ENCODE data around the gene C12orf43.

C12orf43 gene

GRCh38 chr12:120977531-120978295, 38.6 kb downstream of the C12orf43 start:
- TF ChIP-seq, protein P1, sequence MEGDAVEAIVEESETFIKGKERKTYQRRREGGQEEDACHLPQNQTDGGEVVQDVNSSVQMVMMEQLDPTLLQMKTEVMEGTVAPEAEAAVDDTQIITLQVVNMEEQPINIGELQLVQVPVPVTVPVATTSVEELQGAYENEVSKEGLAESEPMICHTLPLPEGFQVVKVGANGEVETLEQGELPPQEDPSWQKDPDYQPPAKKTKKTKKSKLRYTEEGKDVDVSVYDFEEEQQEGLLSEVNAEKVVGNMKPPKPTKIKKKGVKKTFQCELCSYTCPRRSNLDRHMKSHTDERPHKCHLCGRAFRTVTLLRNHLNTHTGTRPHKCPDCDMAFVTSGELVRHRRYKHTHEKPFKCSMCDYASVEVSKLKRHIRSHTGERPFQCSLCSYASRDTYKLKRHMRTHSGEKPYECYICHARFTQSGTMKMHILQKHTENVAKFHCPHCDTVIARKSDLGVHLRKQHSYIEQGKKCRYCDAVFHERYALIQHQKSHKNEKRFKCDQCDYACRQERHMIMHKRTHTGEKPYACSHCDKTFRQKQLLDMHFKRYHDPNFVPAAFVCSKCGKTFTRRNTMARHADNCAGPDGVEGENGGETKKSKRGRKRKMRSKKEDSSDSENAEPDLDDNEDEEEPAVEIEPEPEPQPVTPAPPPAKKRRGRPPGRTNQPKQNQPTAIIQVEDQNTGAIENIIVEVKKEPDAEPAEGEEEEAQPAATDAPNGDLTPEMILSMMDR (IDR thresholded peaks at IDR 0.05; ENCODE audit: low read depth, low read length), result no peak
- no peak for TF ChIP-seq MYC (IDR thresholded peaks at IDR 0.05; ENCODE audit: low read depth, low read length)
- TF ChIP-seq, protein P2, sequence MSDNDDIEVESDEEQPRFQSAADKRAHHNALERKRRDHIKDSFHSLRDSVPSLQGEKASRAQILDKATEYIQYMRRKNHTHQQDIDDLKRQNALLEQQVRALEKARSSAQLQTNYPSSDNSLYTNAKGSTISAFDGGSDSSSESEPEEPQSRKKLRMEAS (IDR thresholded peaks at IDR 0.05; ENCODE audit: low read depth, low read length), result no peak
- TF ChIP-seq POLR2A (IDR thresholded peaks at IDR 0.05; ENCODE audit: extremely low read depth, insufficient read length), result no peak
- H3K4me3 ChIP-seq (ENCODE audit: low read depth, low read length), result no peak overlapping the region
- DNase-seq (ENCODE audit: low read depth), result no peak

- TF ChIP-seq, protein P1 (IDR thresholded peaks at IDR 0.05; ENCODE audit: low read depth, low read length), result no peak
- TF ChIP-seq MYC (IDR thresholded peaks at IDR 0.05; ENCODE audit: low read depth, low read length) (no peak), POLR2A (IDR thresholded peaks at IDR 0.05; ENCODE audit: extremely low read depth, insufficient read length) (no peak)
- TF ChIP-seq, protein P2 (IDR thresholded peaks at IDR 0.05; ENCODE audit: low read depth, low read length), result no peak
- no peak overlapping the region for H3K4me3 ChIP-seq (ENCODE audit: low read depth, low read length)
- no peak for DNase-seq (ENCODE audit: low read depth)
Observed at GRCh38 chr12:120972870-120973543, 43.3 kb downstream of the C12orf43 start.

DNA sequence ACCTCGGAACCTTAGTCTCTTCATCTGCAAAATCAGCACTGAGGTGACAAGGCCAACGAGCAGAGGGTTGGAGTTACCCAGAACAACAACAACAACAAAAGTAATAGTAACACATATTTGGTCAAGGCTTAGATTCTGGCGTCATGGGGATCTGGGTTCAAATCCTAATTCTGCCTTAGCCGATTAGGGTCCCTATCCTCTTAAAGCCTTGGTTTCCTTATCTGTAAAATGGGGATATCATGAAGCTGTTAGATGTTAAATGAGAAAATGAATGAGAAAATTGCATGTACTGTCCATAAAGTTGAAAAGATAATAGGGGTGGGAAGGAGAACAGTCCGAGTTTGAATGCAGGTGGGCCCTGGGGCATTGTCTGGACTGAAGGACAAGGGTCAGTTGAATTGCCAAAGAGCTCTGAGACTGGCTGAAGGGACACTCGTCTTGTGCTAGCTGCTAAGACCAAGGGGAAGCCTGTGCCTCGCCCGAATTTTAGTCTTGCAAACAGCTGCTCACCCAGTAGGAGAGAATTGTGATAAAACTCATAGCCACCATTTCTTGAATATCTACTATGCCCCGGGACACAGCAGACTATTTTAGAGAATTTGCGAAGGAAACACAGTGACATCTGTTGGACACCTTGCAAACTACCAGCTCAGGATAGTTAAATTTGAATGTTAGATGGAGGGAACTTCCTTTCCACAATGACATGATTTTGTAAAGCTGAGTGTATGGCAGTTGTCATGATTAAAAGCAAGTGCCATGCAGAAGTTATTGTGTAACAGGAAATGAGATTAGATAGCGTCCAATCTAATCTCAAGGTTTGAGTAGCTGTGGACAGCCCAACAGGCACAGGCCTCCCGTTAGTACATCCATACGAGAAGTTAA, 44.7 kb downstream of the C12orf43 start:
- no peak overlapping the region for H3K4me3 ChIP-seq (ENCODE audit: low read depth, low read length)
- DNase-seq (ENCODE audit: low read depth), result peak; percentile 96
- TF ChIP-seq, protein P2 (IDR thresholded peaks at IDR 0.05; ENCODE audit: low read depth, low read length), result peak; percentile 91
- no peak for TF ChIP-seq POLR2A (IDR thresholded peaks at IDR 0.05; ENCODE audit: extremely low read depth, insufficient read length)
- TF ChIP-seq, protein P1 (IDR thresholded peaks at IDR 0.05; ENCODE audit: low read depth, low read length), result peak; percentile 82
- TF ChIP-seq MYC (IDR thresholded peaks at IDR 0.05; ENCODE audit: low read depth, low read length), result peak; percentile 95

DNA sequence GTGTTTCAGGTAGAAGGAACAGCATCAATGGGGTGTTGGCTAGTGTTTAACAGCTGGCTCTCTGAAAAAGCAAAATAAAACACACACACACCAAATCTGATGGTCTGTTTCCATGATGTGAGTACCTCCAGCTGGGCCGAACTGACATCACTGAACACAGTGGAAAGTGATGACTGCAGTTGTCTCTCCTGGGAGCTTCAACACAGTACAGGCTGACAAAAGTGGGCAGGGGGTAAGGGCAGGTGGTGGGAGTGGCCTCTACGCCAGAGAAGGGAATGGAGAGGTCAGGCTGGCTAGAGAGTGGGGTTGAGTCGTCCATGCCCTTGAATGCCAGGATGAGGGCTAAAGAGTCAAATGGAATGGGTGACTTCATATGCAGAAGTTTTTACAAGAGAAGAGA, 46.0 kb downstream of the C12orf43 start:
- TF ChIP-seq, protein P1 (IDR thresholded peaks at IDR 0.05; ENCODE audit: low read depth, low read length), result no peak
- TF ChIP-seq MYC (IDR thresholded peaks at IDR 0.05; ENCODE audit: low read depth, low read length) (no peak), POLR2A (IDR thresholded peaks at IDR 0.05; ENCODE audit: extremely low read depth, insufficient read length) (no peak)
- TF ChIP-seq, protein P2 (IDR thresholded peaks at IDR 0.05; ENCODE audit: low read depth, low read length), result no peak
- no peak for DNase-seq (ENCODE audit: low read depth)
- H3K4me3 ChIP-seq (ENCODE audit: low read depth, low read length), result no peak overlapping the region

DNA sequence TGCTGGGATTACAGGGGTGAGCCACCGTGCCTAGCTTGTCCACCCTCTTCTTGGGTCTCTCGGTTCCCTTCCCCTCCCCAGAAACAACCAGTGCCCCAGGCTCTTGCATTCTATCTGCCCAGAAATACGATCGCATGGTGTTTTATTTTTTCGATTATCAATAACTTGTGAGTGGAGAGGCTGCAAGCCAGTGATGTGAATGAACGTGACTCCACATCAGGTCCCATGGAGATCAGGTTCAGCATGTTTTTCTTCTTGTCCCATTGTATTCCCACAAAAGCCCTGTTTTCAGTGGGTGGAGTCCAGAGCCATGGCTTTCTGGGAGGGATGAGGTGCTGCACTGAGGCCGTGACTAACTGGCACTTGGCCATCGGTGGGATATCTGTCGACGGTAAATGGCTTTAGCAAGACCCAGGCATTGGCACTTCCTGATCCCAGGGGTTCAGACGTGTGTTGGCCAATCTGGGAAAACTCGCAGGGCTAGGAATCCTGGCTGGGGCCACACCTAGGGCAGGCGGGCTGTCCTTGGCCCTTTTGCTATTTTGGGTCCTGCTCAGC, 50.7 kb downstream of the C12orf43 start:
- DNase-seq (ENCODE audit: low read depth), result no peak
- H3K4me3 ChIP-seq (ENCODE audit: low read depth, low read length), result no peak overlapping the region
- TF ChIP-seq, protein P2 (IDR thresholded peaks at IDR 0.05; ENCODE audit: low read depth, low read length), result no peak
- TF ChIP-seq POLR2A (IDR thresholded peaks at IDR 0.05; ENCODE audit: extremely low read depth, insufficient read length) (no peak), MYC (IDR thresholded peaks at IDR 0.05; ENCODE audit: low read depth, low read length) (no peak)
- TF ChIP-seq, protein P1 (IDR thresholded peaks at IDR 0.05; ENCODE audit: low read depth, low read length), result no peak
